Spleen (tissue), 7 donors: ENCODE measurements around the gene DDRGK1.

Experiments used
- CTCF ChIP-seq, 11 experiments: fragments of 200-600 bp in 7 of 11; fragments of 450-650 bp in 4 of 11; sonication (generic) in 4 of 11; IDR thresholded peaks in 8 of 11; conservative IDR thresholded peaks in 3 of 11; 1 replicate in 7 of 11; 2 replicates in 4 of 11; pipeline versions ENCODE4 v1.4.0 to v1.8.0; 2016 to 2021; ENCODE audit warnings: antibody characterized with exemption in 11 of 11, inconsistent platforms in 4 of 11, mild to moderate bottlenecking in 1 of 11
- POLR2A ChIP-seq, 3 donors: fragments of 450-650 bp; IDR thresholded peaks; one replicate each; pipeline ENCODE4 v1.5.1; 2017; ENCODE audit warnings: antibody characterized with exemption in 3 of 3, mild to moderate bottlenecking in 1 of 3
- donor health status: DM: no; HTN: no; CAD: no; lungs with moderate emphysema.
- donor health status: DM: no; HTN: no; CAD: no.
- donor health status: DM: no; HTN: no; CAD: no.

DNA sequence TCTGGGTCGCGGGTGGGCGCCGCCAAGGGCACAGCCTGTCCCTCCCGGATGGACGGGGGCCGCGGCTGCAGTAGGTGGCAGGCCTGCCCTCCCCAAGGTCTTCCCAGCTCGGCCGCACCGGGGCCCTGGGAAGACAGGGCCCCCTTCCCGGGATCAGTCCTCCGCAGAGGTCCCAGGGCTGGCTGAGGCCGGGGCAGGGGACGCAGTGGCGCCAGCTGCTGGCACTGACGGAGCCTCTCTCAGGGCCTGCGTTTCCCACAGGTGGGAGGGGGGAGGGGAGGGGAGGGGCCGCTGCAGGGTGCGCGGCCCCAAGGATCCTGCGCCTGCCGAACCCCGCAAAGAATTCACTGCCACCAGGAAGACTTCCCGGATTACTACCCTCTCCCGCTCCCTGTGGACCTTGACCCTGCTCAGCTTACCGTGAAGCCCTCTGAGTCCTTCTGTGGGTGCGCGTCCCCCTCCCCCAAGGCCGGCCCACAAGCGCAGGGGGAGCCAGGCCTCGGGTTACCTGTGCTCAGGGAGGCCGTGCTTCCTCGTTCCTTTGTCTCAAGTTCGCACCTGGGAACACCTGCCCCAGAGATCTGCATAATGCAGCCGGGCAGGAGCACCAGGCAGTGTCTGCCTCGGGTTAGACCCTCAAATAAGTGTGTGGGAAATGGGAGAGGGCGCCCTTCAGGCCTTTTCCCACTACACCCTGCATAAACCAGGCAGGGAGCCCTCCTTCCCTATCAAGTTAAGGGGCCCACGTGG is 36.2 kb downstream of the DDRGK1 start:
- TF ChIP-seq POLR2A (IDR thresholded peaks at IDR 0.05) (no peak), CTCF (IDR thresholded peaks at IDR 0.05 in 8 of 11, conservative IDR thresholded peaks at IDR 0.05 in 3 of 11) (no peak)
